Metanephros (tissue), 1 donor: ENCODE measurements around the gene SLC24A4. TPM values are rescaled to one million over a fixed set of nuclear protein-coding genes. Genes with fewer than 3 reads are reported as not detected.

Experiments
- total RNA-seq: library from RNA; depleted of rRNA; stranded (reverse); fragments of >200 nt; gene quantifications from one replicate; pipeline ENCODE4 v1.2.3, GENCODE V29; 2014

SLC24A4 gene
- 0.70 TPM for total RNA-seq

GRCh38 chr14:92323011-92323915 lies at the start of gene SLC24A4:
TSS of gene SLC24A4 (plus strand) at chr14:92323165. CDS start at chr14:92323831, 666 bp downstream.

GRCh38 chr14:92513204-92513965 lies 190.4 kb downstream of the SLC24A4 start, which contains the start of gene RIN3:
TSS of gene RIN3 (plus strand) at chr14:92513781. CDS start at chr14:92513933, 152 bp downstream.

Other genes with a start within 250 kb of the SLC24A4 start
- gene ATXN3, start 216.6 kb upstream of the SLC24A4 start, total RNA-seq, result 34.7 TPM
- 139 TPM for gene NDUFB1, start 201.5 kb upstream of the SLC24A4 start, total RNA-seq
- gene CPSF2, start 201.2 kb upstream of the SLC24A4 start, total RNA-seq, result 18.5 TPM
- gene RIN3, start 190.6 kb downstream of the SLC24A4 start, total RNA-seq, result 12.7 TPM